ENCODE results near the gene TREM1. TPM values are rescaled to one million over a fixed set of nuclear protein-coding genes. Genes with fewer than 3 reads are reported as not detected.
A peak's percentile ranks its signal among the peaks of the same experiment; 100 is the strongest.

Gene TREM1
- total RNA-seq, 1 experiment from 2014 or later: not detected

- in situ Hi-C loops (cut with HindIII; ENCODE audit: low pct_unique_long_range_greater_than_20kb, low sequenced_read_pairs): no loop called here
- no peak for DNase-seq (ENCODE audit: low read depth, low spot score)
Measured at GRCh38 chr6:41239467-41240159, 46.9 kb downstream of the TREM1 start.

GRCh38 chr6:41237128-41237527, 49.4 kb downstream of the TREM1 start:
- in situ Hi-C loops (cut with HindIII; ENCODE audit: low pct_unique_long_range_greater_than_20kb, low sequenced_read_pairs): no loop called here

GRCh38 chr6:41236276-41236675, 50.2 kb downstream of the TREM1 start:
- in situ Hi-C loops (cut with HindIII; ENCODE audit: low pct_unique_long_range_greater_than_20kb, low sequenced_read_pairs): no loop called here
- no peak for DNase-seq (ENCODE audit: low read depth, low spot score)

More at GRCh38 chr6:41237128-41237527, 49.4 kb downstream of the TREM1 start:
- DNase-seq (ENCODE audit: low read depth, low spot score): no peak

GRCh38 chr6:41232667-41233066, 53.8 kb downstream of the TREM1 start:
- no peak for DNase-seq (ENCODE audit: low read depth, low spot score)
- in situ Hi-C loops (cut with HindIII; ENCODE audit: low pct_unique_long_range_greater_than_20kb, low sequenced_read_pairs): no loop called here

- DNase-seq (ENCODE audit: low read depth, low spot score): no peak
- in situ Hi-C loops (cut with HindIII; ENCODE audit: low pct_unique_long_range_greater_than_20kb, low sequenced_read_pairs): no loop called here
Measured at GRCh38 chr6:41231246-41231645, 55.2 kb downstream of the TREM1 start.

- in situ Hi-C loops (cut with HindIII; ENCODE audit: low pct_unique_long_range_greater_than_20kb, low sequenced_read_pairs): no loop called here
- DNase-seq (ENCODE audit: low read depth, low spot score): no peak
Measured at GRCh38 chr6:41229721-41230120, 56.8 kb downstream of the TREM1 start.

- DNase-seq (ENCODE audit: low read depth, low spot score): peak; percentile 2
- in situ Hi-C loops (cut with HindIII; ENCODE audit: low pct_unique_long_range_greater_than_20kb, low sequenced_read_pairs): no loop called here
Measured at GRCh38 chr6:41228616-41229015, 57.9 kb downstream of the TREM1 start.

- DNase-seq (ENCODE audit: low read depth, low spot score): no peak
- in situ Hi-C loops (cut with HindIII; ENCODE audit: low pct_unique_long_range_greater_than_20kb, low sequenced_read_pairs): no loop called here
Measured at GRCh38 chr6:41228096-41228495, 58.4 kb downstream of the TREM1 start, which contains the start of gene TREML4. TSS of gene TREML4 (plus strand) at chr6:41228349. CDS start at chr6:41228428, 79 bp downstream.

GRCh38 chr6:41226752-41227151, 59.7 kb downstream of the TREM1 start:
- in situ Hi-C loops (cut with HindIII; ENCODE audit: low pct_unique_long_range_greater_than_20kb, low sequenced_read_pairs): no loop called here
- no peak for DNase-seq (ENCODE audit: low read depth, low spot score)

- in situ Hi-C loops (cut with HindIII; ENCODE audit: low pct_unique_long_range_greater_than_20kb, low sequenced_read_pairs): no loop called here
- DNase-seq (ENCODE audit: low read depth, low spot score): no peak
Measured at GRCh38 chr6:41224800-41225199, 61.7 kb downstream of the TREM1 start.

Small RNAs within 50 kb of the gene (small RNA-seq; reads per million reads assigned to genes)
- gene AL391903.2 (0 reads per million in 2 experiments), gene AL391903.3 (0 reads per million in 2 experiments), gene RNA5SP207 (0.08 to 6.2 reads per million in 2 experiments), gene RNU6-643P (0 reads per million in 2 experiments)

Other genes starting within 250 kb of the TREM1 start
- gene UNC5CL, start 247.5 kb downstream of the TREM1 start, total RNA-seq (2014; rRNA removed; shearing (Covaris generic)): 0.08 and 0.16 TPM in 2 replicates
- not detected in 2 replicates for gene TSPO2, start 244.2 kb downstream of the TREM1 start, total RNA-seq (2014; rRNA removed; shearing (Covaris generic))
- not detected in 2 replicates for gene APOBEC2, start 233.5 kb downstream of the TREM1 start, total RNA-seq (2014; rRNA removed; shearing (Covaris generic))
- gene OARD1, start 214.3 kb downstream of the TREM1 start, total RNA-seq (2014; rRNA removed; shearing (Covaris generic)): 20.2 and 23.4 TPM in 2 replicates
- 10.6 and 11.6 TPM in 2 replicates for gene NFYA, start 213.7 kb downstream of the TREM1 start, total RNA-seq (2014; rRNA removed; shearing (Covaris generic))
- gene TREML1, start 132.3 kb downstream of the TREM1 start, total RNA-seq (2014; rRNA removed; shearing (Covaris generic)): not detected in 2 replicates
- not detected in 2 replicates for gene TREM2, start 123.6 kb downstream of the TREM1 start, total RNA-seq (2014; rRNA removed; shearing (Covaris generic))
- gene TREML2, start 85.5 kb downstream of the TREM1 start, total RNA-seq (2014; rRNA removed; shearing (Covaris generic)): not detected in 2 replicates
- not detected in 2 replicates for gene TREML4, start 58.3 kb downstream of the TREM1 start, total RNA-seq (2014; rRNA removed; shearing (Covaris generic))
- not detected in 2 replicates for gene NCR2, start 48.9 kb upstream of the TREM1 start, total RNA-seq (2014; rRNA removed; shearing (Covaris generic))

Data from SK-MEL-5 (cell line).